ENCODE results near the gene RAPGEFL1.
"Not testable (repeated sequence)": the region's sequence is repeated elsewhere in the genome, so short reads cannot be mapped to it uniquely, and the experiment has no call there.

The RAPGEFL1 gene

DNA sequence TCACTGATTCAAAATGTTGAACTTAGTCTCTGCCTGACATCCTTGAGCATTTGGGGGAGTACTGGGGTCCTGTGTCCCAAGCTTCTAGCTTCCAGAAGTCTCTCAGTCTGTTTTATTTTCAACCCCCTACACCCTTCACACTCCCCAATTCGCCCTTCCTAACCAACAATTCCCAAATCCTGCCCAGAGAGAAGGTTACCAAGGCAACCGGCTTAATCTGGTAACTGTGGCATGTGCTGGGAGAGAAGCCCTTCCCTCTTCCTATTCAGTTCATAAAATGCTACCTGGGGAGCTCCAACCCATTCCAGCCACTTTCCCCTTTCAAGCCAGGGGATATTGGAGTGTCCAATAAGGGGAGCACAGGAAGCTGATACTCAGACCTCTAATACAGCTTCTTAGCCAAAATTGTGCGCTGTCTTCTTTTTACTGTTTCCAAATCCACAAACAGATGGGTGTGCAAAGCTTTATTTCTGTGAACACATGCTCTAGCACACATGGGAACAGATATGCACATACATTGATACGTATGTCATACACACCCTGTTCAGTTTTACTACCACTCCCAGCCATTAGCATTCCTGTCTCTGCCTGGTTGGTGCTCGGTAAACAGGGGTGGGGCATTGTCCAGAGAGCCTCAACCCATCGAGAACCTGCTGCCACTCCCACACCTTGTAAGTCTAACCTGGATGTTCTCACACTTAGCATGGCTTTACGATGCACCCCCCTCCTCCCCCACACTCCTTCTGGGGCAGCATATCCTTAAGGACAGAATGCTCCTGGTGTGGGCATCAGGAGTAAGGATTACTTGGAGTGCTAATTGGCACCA, 1.1 kb upstream of the RAPGEFL1 start:
- DNase-seq = no peak

DNA sequence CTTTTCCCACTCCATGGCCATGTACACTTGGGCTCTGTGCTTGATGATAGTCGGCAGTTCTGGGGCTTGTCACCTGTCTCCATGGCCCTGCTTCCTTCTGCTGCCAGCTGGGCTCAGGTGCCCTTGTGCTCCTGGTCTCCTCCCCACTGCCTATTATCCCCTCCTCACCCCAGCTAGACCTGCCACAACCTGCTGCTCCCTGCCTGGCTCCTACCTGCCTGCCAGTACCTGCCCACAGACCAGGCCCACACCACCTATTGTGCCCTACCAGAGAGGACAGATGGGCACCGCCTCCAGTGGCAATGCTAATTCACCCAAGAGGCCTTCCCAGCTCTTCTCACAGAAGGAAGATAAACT, 538 bp upstream of the RAPGEFL1 start:
- DNase-seq = no peak

DNA sequence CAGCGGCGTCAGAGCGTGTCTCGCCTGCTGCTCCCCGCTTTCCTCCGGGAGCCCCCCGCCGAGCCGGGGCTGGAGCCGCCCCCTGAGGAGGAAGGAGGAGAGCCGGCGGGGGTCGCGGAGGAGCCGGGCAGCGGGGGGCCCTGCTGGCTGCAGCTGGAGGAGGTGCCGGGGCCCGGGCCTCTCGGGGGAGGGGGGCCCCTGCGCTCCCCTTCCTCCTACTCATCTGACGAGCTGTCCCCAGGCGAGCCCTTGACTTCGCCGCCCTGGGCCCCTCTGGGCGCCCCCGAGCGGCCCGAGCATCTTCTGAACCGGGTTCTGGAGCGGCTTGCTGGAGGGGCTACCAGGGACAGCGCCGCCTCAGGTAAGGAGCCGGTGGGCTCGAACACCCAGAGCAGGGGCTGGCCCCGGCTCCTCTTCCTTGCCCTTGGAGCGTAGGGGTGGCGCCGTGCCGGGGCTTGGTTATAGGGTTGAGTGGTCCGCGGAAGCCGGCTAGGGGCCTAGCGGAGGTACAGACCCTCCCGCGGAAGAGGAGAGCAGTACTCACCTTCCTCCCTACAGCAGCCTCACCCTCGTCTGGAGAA, 841 bp downstream of the RAPGEFL1 start:
- DNase-seq = no peak

DNA sequence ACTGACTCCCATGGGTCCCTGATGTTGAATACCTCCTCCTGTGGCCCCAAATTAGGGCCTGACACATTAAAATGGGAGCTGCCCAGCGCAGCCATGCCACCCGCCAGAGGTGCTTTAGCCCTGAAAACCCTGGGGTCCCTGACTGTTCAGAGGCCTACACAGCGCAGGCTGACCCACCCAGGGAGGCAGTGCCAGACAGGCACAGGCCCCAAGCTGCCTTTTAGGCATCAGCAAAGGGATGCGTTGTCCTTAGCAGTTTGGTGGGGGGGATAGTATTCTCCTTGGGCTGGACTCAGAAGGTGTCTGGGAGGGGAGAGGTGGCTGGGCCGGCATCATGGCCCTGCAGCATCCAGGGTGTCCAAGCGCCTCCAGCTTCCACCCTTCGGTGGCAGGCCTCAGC, 1.4 kb downstream of the RAPGEFL1 start:
- no peak for DNase-seq

DNA sequence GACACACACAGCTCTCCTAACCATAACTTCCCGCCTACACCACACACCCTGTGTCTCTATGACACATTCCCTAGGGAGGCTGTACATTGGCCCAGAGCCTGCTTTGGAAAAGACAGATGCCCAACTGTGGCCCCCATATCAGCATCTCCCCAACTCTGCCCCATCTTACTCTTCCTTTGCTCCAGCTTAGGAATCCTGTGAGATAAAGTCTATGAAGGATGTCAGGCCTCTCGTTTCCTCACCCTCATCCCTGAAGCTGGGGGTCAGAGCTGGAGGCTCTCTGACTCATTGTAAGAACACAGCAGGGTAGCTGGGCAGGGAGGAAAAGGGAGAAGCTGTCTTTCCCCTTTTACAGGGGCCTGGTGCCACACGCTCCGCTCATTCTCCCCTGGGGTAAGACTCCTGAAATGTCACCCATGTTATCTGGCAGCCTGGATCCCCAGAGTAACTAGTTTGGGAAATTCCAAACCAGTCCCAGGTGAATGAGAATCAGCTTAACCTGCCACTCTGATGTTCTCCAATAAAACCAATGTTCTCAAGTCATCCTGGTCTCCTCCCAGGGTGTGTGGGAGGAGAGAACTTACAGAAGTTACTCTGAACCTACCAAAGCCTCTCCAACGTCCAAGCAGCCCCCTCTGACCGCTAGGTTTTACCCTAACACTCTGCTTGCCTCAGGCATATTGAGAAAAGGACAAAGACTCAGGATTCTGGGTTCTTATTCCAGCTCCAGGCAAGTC, 2.8 kb downstream of the RAPGEFL1 start:
- DNase-seq = no peak

DNA sequence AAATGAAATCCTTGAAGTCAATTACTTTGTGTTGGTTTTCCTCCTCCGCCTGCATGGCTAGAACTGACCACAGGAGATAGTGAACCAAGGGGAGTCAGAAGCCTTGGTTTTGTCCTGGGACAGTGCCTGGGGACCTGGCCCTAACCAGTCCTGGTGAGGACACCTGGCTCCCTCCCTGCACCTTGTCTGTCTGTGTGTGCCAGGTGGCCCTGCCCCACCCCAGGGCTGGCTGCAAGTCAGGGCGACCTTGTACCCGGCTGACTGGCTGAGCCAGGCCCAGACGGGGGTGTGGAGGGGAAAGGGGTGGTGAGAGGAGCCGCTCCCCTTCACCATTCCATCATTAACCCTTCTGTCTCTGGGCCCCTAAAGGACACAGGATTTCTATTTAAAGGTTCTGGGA, 3.4 kb downstream of the RAPGEFL1 start:
- DNase-seq = no peak

DNA sequence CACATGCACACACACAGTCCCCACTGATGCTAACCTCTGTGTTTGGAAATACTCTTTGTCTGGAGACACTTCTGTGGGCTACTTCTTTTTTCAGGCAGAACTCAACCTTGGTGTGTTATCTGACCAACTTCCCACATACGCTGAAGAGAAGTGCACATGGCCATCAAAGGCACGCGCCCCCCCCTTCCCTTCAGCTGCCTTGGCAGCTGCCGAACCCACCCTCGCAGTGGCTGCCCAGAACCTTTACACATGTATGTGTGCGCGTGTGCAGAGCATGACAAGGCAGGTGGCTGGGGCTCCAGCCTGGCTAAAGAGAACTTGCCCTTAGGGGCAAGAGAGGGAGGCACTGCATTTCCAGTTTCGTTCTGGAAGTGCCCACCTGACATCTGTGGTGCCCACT, 3.9 kb downstream of the RAPGEFL1 start:
- DNase-seq = no peak

DNA sequence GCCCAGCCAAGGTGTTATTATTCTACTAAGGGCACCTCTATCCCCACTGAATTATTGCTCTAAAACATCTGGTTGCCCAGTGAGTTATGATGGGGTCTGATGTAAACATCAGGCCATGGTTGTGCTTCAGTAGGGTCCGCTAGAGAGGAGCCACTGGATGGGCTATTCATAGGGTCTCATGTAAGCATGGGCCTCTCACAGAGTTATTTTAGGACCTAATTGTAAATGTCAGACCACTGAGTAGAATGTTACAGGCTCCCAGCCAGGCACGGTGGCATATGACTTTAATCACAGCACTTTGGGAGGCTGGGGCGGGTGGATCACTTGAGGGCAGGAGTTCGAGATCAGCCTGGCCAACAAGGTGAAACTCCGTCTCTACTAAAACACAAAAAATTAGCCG, 5.3 kb downstream of the RAPGEFL1 start:
- DNase-seq = no peak

DNA sequence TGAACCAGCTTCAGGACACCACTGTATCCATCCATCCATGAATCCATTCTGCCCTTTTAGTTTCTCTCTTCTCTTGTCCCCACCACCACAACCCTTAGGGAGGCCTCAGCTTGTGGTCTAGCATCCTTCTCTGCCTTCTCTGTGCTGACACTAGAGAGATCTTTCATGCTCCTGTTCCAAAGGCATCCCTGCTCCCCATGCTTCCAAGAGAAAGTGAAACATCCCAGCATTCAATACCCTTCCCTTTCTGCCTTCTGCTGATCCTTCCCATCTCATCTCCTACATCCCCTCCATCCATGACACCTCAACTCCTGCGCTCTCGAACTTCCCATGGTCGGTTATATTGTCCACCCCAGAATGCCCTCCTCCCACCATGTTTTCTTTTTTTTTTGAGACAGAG, 10.0 kb downstream of the RAPGEFL1 start:
- DNase-seq = no peak

DNA sequence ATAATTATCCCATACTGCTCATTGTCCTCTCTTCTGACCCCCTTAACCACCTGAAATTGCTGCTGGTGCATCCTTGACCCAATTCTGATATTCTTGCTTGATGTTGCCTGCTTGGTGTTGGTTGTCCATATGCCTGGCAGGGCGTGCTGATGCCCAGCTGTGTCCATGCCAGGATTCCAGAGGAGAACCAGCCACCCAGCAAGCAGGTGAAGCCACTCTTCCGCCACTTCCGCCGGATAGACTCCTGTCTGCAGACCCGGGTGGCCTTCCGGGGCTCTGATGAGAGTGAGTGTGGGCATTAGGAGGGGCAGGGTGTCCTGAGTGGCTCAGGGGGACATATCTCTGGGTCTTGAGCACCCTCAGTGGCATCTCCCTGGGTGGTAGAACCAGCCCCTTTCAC, 11.4 kb downstream of the RAPGEFL1 start:
- no peak for DNase-seq

DNA sequence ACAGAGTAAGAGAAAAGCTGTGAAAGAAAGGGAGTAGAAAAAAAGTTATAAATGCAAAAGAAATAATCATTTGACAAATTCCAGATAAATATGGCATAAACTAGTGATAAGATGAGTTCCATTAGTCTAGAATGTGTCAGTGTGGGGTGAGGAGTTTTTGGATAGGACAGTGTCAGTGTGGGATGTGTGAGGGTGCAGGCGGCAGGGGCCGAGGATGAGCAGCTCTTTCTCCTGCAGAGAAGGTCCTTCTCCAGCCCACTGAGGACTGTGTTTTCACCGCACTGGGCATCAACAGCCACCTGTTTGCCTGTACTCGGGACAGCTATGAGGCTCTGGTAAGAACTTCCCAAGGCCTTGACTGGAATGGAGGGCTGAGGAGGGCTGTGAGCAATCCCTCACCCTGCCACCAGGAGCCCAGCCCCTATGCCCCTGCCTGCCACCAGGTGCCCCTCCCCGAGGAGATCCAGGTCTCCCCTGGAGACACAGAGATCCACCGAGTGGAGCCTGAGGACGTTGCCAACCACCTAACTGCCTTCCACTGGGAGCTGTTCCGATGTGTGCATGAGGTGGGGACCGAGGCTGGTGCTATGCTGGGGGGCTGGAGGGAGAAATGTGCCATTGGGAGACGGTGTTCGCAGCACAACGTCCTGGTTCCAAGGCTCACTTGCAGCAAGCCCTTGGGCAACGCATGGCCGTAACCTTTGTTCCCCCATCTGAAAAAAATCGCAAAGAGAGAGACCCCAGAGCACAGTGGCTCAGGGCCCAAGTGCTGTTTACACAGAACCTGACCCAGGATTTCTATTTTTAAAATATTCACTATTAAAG, 13.1 kb downstream of the RAPGEFL1 start:
- peak; percentile 14 for DNase-seq

DNA sequence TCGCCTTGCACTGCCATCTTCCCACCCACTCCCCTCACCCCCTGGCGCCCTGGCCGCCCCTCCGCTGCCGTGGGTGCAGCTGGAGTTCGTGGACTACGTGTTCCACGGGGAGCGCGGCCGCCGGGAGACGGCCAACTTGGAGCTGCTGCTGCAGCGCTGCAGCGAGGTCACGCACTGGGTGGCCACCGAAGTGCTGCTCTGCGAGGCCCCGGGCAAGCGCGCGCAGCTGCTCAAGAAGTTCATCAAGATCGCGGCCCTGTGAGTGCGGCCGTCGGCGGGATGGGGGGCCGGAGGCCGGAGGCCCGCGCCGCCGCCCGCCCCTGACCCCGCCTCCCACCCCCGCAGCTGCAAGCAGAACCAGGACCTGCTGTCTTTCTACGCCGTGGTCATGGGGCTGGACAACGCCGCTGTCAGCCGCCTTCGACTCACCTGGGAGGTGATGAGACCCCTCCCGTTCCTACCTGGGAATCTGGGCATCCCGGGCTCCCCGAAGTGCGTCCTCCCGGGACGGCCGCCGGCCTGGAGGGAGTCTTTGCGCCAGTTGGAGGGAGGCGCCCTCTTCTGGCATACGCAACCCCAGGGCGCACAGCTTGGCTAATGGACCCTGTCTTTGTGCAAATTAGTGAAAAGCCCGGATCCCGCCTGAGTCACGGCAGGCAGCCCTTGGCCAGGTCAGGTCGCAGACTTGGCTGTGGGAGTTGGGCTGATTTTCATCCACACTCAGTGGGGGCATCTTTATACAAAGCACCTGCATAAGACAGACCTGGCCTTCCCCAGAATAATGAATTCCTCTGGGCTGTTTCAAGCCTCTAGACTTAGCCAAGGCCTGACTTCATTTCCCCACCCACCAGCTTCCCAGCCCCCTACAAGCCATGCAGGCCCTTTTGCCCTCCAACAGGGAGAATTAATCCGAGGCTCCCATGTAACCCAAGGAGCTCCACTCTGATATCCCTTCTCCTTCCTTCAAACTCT, 14.3 kb downstream of the RAPGEFL1 start:
- peak; percentile 44 for DNase-seq

DNA sequence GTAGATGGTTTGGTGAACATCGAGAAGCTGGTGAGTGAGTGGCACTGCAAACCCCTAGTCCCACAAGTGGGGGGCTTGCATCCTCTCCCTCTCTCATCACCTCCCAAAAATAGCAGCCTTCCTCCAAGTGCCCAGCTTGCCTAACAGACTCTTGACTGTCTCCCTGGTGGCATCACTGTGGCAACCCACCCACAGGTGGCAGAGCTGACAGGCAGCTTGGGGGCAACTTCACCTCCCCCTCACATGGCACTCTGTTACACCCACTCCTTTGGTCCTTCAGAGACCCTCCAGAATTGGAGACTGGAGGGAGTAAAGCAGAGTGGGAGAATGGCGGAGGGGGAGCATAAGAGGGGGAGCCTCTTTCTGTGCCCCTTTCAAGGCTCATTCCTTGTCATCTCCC, 15.7 kb downstream of the RAPGEFL1 start:
- DNase-seq = no peak

DNA sequence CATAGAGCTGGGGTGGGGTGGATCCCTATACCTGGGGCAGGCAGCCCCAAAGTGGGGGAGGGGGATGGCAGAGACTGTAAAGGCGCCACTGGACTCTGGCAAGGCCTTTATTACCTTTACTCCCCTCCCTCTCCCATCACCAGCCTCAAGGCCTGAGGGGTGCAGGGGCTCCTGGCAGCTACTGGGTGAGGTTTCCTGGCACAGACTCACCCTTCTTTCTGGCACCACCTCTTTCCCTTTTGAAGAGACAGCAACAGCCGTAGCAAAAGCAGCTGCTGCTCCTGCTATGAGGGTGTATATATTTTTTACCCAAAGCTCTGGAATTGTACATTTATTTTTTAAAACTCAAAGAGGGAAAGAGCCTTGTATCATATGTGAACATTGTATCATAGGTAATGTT, 17.6 kb downstream of the RAPGEFL1 start:
- no peak for DNase-seq

DNA sequence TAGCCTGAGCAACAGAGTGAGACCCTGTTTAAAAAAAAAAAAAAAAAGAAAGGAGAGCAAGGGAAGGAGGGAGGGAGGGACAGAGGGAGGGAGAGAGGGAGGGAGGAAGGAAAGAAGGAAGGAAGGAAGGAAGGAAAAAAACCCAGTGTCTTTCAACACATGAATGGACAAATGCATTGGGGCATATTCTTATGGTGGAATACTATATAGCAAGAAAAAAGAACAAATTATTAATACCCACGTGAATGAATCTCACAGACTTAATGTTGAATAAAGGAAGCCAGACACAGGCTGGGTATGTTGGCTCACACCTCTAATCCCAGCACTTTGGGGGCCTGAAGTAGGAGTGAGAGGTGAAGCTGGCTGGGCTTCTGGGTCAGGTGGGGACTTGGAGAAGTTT, 20.3 kb downstream of the RAPGEFL1 start:
- no peak for DNase-seq

DNA sequence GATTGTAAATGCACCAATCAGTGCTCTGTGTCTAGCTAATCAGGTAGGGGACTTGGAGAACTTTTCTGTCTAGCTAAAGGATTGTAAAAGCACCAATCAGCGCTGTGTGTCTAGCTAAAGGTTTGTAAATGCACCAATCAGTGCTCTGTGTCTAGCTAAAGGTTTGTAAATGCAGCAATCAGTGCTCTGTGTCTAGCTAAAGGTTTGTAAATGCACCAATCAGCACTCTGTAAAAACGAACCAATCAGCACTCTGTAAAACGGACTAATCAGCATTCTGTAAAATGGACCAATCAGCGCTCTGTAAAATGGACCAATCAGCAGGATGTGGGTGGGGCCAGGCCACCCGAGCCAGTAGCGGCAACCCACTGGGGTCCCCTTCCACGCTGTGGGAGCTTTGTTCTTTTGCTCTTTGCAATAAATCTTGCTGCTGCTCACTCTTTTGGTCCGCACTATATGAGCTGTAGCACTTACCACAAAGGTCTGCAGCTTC, 20.7 kb downstream of the RAPGEFL1 start:
- DNase-seq = not testable (repeated sequence)

DNA sequence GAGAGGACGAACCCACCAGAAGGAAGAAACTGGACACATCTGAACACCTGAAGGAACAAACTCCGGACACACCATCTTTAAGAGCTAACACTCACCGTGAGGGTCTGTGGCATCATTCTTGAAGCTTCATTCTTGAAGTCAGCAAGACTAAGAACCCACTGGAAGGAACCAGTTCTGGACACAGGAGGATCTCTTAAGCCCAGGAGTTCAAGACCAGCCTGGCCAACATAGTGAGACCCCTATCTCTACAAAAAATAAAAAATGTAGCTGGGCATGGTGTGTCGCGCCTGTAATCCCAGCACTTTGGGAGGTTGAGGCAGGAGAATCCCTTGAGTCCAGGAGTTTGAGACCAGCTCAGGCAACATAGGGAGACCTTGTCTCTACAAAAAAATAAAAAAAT, 21.3 kb downstream of the RAPGEFL1 start:
- no peak for DNase-seq

DNA sequence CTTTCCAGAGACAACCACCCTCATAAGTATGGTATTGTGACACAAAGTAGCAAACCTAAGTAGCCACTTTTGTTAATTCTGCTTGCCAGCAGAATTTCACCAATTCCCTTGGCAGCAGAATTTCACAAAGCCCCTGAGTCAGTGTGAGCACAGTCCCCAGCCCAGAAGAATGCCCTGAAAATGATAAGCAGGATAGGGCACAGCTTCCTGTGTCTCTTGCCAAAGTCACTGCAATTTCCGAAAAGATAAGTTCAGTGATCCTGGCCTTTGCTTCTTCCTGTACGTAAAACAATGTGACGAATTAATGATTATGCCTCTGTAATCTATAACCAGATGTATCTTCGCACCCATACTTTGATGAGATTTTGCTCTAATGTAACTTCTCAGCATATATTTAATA, 25.9 kb downstream of the RAPGEFL1 start:
- DNase-seq = no peak

DNA sequence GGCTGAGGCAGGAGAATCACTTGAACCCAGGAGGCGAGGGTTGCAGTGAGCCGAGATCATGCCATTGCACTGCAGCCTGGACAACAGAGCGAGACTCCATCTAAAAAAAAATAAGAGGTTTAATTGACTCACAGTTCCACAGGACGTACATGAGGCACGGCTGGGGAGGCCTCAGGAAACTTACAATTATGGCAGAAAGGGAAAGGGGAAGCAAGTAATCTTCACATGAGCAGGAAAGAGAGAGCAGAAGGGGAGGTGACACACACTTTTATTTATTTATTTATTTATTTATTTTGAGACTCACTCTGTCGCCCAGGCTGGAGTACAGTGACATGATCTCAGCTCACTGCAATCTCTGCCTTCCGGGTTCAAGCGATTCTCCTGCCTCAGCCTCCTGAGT, 28.9 kb downstream of the RAPGEFL1 start:
- DNase-seq = not testable (repeated sequence)

DNA sequence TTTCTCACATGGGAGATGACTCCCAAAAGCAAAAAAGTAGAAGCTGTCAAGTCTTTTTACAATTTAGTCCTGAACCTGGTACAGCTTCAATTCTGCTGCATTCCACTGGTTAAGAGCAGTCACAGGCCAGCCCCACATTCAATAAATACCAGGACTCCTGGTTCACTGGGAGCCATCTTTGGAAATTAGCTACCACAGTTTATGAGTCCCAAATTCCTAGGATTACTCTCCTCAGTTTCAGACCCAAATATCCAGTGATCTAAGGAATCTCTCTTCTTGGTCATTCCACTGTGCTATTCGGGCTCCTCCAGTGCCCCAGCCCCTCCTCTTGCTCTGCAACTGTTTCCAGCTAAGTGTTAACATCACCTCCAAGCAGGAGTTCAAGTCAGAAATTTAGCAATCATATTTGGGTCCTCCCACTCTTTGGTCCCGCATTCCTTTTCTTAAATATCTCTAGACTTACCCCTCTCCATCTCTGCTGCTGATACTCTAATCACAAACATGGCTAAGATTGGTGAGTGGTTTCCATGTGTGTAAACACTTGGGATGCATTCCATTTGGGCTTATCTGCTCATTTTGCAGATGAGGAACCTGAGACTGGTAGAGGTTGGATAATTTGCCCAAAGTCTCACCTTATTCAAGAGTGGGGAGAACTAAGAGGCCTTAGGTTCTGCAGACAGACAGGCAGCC, 32.3 kb downstream of the RAPGEFL1 start:
- DNase-seq = no peak

DNA sequence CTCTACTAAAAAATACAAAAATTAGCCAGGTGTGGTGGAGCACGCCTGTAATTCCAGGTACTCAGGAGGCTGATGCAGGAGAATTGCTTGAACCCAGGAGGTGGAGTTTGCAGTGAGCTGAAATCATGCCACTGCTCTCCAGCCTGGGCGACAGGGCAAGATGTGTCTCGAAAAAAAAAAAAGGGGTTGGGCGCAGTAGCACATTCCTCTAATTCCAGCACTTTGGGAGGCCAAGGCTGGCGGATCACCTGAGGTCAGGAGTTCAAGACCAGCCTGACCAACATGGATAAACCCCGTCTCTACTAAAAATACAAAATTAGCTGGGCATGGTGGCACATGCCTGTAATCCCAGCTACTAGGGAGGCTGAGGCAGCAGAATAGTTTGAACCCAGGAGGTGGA, 36.6 kb downstream of the RAPGEFL1 start:
- not testable (repeated sequence) for DNase-seq
